Measurements from ENCODE around the gene PLIN4.

DNA sequence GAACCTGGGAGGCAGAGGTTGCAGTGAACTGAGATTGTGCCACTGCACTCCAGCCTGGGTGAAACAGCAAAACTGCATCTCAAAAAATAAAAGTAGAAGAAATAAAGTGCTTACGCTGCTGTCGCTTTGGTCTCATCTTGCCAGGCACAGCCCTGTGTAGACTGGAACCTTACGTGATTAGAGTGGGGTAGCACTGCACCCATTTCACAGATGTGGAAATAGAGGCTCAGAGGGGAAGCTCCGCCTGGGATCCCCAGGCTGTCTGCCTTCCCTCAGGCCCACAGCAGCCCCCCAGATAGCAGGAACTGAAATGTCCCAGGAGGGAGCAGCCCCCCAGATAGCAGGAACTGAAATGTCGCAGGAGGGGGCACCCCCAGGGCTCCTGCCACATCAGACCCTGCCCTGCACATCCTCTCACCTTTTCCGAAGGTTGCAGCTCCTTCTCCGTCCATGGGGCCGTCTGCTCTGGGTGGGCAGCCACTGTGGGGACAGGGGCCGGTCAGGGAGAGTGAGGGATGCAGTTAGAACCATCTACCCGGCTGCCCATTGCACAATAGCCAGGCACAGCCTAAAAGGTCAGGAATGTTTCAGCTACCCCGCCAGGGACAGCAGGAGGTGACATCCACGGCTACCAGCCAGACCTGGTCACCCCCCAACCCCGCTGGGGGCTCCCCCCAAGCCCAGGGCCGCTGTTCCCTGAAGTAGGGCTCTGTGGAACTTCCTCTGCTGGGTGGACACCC, 1.9 kb downstream of the PLIN4 start:
- no peak for TF ChIP-seq POLR2A (IDR thresholded peaks at IDR 0.05; ENCODE audit: extremely low read depth, insufficient read length)
- TF ChIP-seq, protein P1, sequence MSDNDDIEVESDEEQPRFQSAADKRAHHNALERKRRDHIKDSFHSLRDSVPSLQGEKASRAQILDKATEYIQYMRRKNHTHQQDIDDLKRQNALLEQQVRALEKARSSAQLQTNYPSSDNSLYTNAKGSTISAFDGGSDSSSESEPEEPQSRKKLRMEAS (IDR thresholded peaks at IDR 0.05; ENCODE audit: low read depth, low read length) = no peak
- TF ChIP-seq MYC (IDR thresholded peaks at IDR 0.05; ENCODE audit: low read depth, low read length) = no peak
- TF ChIP-seq CTCF (IDR thresholded peaks at IDR 0.05; ENCODE audit: low read depth, low read length) = no peak
